ENCODE measurements around the gene GPR160. TPM values are rescaled to one million over a fixed set of nuclear protein-coding genes. Genes with fewer than 3 reads are reported as not detected.

Gene GPR160
- total RNA-seq, 1 experiment from 2014 or later = 1.8 TPM

DNA sequence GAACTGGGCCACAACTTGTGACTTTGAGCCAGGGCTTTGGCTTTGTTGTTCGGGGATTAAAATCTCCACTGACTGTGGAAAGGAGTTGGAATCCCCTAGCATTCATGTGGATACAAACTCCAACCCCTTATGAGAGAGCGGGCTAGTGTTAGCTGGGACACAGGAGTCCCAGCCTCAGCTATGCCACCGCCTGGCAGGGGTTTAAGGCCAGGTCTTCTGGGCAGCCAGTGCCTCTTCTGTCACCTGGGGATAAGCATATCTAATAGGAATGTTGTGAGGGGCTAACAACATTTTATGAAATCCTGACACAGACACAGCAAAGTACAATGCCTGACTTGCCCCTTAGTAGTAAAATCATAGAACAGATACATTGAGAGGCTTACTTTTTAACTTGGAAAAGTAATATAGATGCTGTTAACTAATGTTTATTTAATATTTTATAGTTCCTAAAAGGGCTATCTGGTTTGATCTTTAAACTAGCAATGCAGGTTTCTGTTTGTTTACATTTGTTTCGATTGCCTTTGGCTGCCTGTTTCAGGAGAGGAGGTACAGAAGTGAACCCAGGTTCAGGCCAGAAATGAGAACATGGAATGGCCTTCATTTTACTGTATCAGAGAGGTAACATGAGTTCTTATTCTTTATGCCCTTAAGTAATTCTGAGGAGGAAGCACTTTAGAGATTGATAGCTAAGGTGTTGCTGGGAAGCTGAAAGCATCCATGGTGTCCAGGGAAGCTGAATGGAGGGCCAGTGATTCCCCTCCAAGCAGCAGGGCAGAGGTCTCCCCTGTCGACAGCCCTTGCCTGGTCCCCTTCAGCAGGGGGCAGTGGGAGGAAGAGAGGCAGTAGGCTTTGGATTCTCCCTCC lies 8.7 kb downstream of the GPR160 start:
- Mint-ChIP-seq H3K4me3 (ENCODE audit: unreplicated experiment) (no peak overlapping the region), H3K9me3 (ENCODE audit: unreplicated experiment) (no peaks in the 10 kb centered on the region), H3K27me3 (ENCODE audit: insufficient read depth, unreplicated experiment) (no peaks in the 10 kb centered on the region), H3K36me3 (ENCODE audit: insufficient read depth, unreplicated experiment) (peaks cover 6% of the 10 kb centered on the region), H3K4me1 (ENCODE audit: insufficient read depth, unreplicated experiment) (no peaks in the 10 kb centered on the region), H3K27ac (ENCODE audit: low read depth, unreplicated experiment) (no peak overlapping the region)
- ChIA-PET CTCF (interaction anchor here (0.5 to 1.7 kb wide), 4 partner anchors 8 to 792 kb away, joined by 3 to 5 read pairs (median 3); partner anchors contain the start of gene GPR160), POLR2A (no interaction called here)
- no peak for TF ChIP-seq CTCF (IDR thresholded peaks at IDR 0.05; ENCODE audit: unreplicated experiment)
- BruUV-seq (replicated peaks) = no TSS peak
- intact Hi-C loops (cut with micrococcal nuclease) = no loop called here
- no peak for DNase-seq (ENCODE audit: unreplicated experiment)

DNA sequence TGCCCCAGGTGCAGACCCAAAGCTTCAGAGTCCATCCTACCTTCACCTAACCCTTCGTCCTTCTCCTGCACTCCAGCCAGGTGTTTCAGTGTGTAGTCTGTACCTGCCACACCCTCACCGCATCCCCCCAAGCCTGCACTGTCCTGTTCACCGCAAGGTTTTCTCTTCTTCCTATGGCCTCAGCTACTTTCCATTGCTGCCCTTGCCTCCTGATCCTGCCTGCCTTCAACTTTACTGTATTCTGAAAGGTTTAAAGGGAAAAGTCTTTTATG lies 9.3 kb downstream of the GPR160 start:
- Mint-ChIP-seq H3K4me1 (ENCODE audit: insufficient read depth, unreplicated experiment) (no peaks in the 10 kb centered on the region), H3K27ac (ENCODE audit: low read depth, unreplicated experiment) (no peak overlapping the region)
- intact Hi-C loops (cut with micrococcal nuclease) = no loop called here

DNA sequence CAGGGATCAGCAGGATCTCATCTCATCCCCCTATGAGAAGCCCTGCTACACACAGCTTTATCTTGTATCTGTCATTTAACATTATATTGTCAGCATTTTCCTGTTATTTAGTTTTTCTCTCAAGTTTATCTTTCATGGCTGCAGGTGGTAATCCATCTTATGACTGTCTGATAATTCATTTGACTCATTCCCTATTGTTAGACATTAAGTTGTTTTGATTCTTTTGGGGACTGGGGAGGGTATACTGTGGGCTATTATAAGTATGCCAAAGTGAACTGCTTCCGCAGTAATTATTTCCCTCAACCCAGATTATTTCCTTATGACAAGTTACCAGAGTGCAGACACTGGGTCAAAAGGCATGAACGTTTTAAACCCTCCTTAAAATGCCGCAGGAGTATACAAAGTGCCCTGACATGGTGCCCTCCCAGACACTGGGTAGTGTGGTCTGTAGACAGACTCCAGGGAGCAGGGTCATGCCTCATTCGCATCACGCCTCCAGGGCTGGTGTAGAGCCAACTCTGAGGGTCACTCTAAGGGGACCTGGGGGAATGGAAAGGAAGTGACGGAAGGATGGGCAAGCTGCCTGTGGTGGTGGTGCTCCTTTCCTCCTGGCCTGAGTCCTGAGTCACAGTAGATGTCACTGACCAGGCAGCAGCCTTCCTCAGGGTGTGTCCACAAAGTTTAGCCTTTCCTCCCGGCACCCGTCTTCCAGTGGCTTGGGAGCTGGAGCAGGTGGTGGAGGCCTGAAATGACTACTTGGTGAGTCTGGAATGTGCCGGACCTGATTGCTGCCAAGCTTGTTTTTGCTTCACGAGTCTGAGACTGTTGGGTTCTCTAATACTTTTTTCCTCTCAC lies 11.6 kb downstream of the GPR160 start:
- no TSS peak for BruUV-seq (replicated peaks)
- DNase-seq (ENCODE audit: unreplicated experiment) = no peak
- Mint-ChIP-seq H3K4me1 (ENCODE audit: insufficient read depth, unreplicated experiment) (no peaks in the 10 kb centered on the region), H3K27ac (ENCODE audit: low read depth, unreplicated experiment) (no peak overlapping the region), H3K36me3 (ENCODE audit: insufficient read depth, unreplicated experiment) (no peaks in the 10 kb centered on the region), H3K4me3 (ENCODE audit: unreplicated experiment) (no peak overlapping the region), H3K27me3 (ENCODE audit: insufficient read depth, unreplicated experiment) (no peaks in the 10 kb centered on the region), H3K9me3 (ENCODE audit: unreplicated experiment) (no peaks in the 10 kb centered on the region)
- intact Hi-C loops (cut with micrococcal nuclease) = no loop called here
- no peak for TF ChIP-seq CTCF (IDR thresholded peaks at IDR 0.05; ENCODE audit: unreplicated experiment)
- ChIA-PET CTCF (interaction anchor here (0.9 kb wide), 1 partner anchor 10 kb away, joined by 4 read pairs; no protein-coding TSS in a partner anchor), POLR2A (interaction anchor here (0.7 kb wide), 1 partner anchor 50 kb away, joined by 3 read pairs; no protein-coding TSS in a partner anchor)

More for the DNA sequence above, 9.3 kb downstream of the GPR160 start:
- POLR2A ChIA-PET = no interaction called here
- no peak overlapping the region for H3K4me3 Mint-ChIP-seq (ENCODE audit: unreplicated experiment)
- no TSS peak for BruUV-seq (replicated peaks)
- CTCF ChIA-PET = interaction anchor here (0.6 to 1.7 kb wide), 2 partner anchors 10 to 261 kb away, joined by 3 to 5 read pairs; partner anchors contain the start of gene GPR160
- H3K27me3 Mint-ChIP-seq (ENCODE audit: insufficient read depth, unreplicated experiment) = no peaks in the 10 kb centered on the region
- TF ChIP-seq CTCF (IDR thresholded peaks at IDR 0.05; ENCODE audit: unreplicated experiment) = no peak
- DNase-seq (ENCODE audit: unreplicated experiment) = no peak
- peaks cover 6% of the 10 kb centered on the region for H3K36me3 Mint-ChIP-seq (ENCODE audit: insufficient read depth, unreplicated experiment)
- no peaks in the 10 kb centered on the region for H3K9me3 Mint-ChIP-seq (ENCODE audit: unreplicated experiment)

DNA sequence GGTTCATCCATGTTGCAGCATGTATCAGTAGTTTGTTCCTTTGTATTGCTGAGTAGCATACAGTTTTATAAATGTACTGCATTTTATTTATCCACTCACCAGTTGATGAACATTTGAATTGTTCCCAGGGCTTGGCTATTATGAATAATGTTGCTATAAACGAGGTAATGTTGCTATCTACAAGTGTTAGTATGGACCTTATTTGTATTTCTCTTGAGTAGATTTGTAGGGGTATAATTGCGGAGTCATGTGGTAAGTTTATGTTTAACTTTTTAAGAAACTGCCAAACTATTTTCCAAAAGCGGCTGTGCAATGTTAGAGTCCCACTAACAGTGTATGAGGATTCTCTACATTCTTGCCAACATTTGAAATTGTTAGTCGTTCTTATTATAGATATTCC lies 13.0 kb downstream of the GPR160 start:
- Mint-ChIP-seq H3K36me3 (ENCODE audit: insufficient read depth, unreplicated experiment) (no peaks in the 10 kb centered on the region), H3K4me3 (ENCODE audit: unreplicated experiment) (no peak overlapping the region), H3K4me1 (ENCODE audit: insufficient read depth, unreplicated experiment) (no peaks in the 10 kb centered on the region), H3K9me3 (ENCODE audit: unreplicated experiment) (no peaks in the 10 kb centered on the region), H3K27me3 (ENCODE audit: insufficient read depth, unreplicated experiment) (no peaks in the 10 kb centered on the region), H3K27ac (ENCODE audit: low read depth, unreplicated experiment) (no peak overlapping the region)
- CTCF ChIA-PET = no interaction called here
- DNase-seq (ENCODE audit: unreplicated experiment) = no peak
- intact Hi-C loops (cut with micrococcal nuclease) = no loop called here
- BruUV-seq (replicated peaks) = no TSS peak
- POLR2A ChIA-PET = no interaction called here
- TF ChIP-seq CTCF (IDR thresholded peaks at IDR 0.05; ENCODE audit: unreplicated experiment) = no peak
